Hepatocyte (in vitro differentiated cells): ENCODE measurements around the gene SPATA6L. TPM values are rescaled to one million over a fixed set of nuclear protein-coding genes. Genes with fewer than 3 reads are reported as not detected.

ENCODE experiments used
- DNase-seq: peaks from one replicate; pipeline ENCODE4 v3.0.0-alpha.2; 2016; ENCODE audit warnings: low spot score
- H2AFZ ChIP-seq: fragments of 200-600 bp; sonication (generic); 2 replicates; pipeline ENCODE4 v1.6.0; 2016; ENCODE audit warnings: antibody characterized with exemption, mild to moderate bottlenecking
- H3K27ac ChIP-seq: fragments of 200-600 bp; sonication (generic); 2 replicates; pipeline ENCODE4 v1.5.1; 2016; ENCODE audit warnings: mild to moderate bottlenecking
- H3K27me3 ChIP-seq: fragments of 200-600 bp; sonication (generic); 2 replicates; pipeline ENCODE4 v1.6.1; 2016
- H3K36me3 ChIP-seq: fragments of 200-600 bp; sonication (generic); replicated peaks from 2 replicates; pipeline ENCODE4 v1.5.1; 2016; ENCODE audit warnings: low read depth; ENCODE audit not compliant: insufficient read depth
- H3K4me1 ChIP-seq: fragments of 200-600 bp; sonication (generic); 2 replicates; pipeline ENCODE4 v1.5.1; 2016; ENCODE audit warnings: mild to moderate bottlenecking, moderate library complexity; ENCODE audit not compliant: insufficient read depth
- H3K4me2 ChIP-seq: fragments of 200-600 bp; sonication (generic); 2 replicates; pipeline ENCODE4 v1.6.0; 2016
- H3K4me3 ChIP-seq: fragments of 200-600 bp; sonication (generic); 2 replicates; pipeline ENCODE4 v1.5.1; 2016; ENCODE audit warnings: mild to moderate bottlenecking
- H3K79me2 ChIP-seq: fragments of 200-600 bp; sonication (generic); 2 replicates; pipeline ENCODE4 v1.6.0; 2017; ENCODE audit warnings: mild to moderate bottlenecking
- H3K9me2 ChIP-seq: fragments of 200-600 bp; sonication (generic); replicated peaks from 2 replicates; pipeline ENCODE4 v1.6.0; 2017; ENCODE audit warnings: mild to moderate bottlenecking; ENCODE audit not compliant: insufficient read depth
- H3K9me3 ChIP-seq: fragments of 200-600 bp; sonication (generic); 2 replicates; pipeline ENCODE4 v1.5.1; 2016; ENCODE audit warnings: low read depth, mild to moderate bottlenecking
- H4K20me1 ChIP-seq: fragments of 200-600 bp; sonication (generic); 2 replicates; pipeline ENCODE4 v1.6.0; 2016; ENCODE audit warnings: mild to moderate bottlenecking; ENCODE audit not compliant: insufficient read depth, poor library complexity, severe bottlenecking
- CTCF ChIP-seq: fragments of 200-600 bp; sonication (generic); IDR thresholded peaks from 2 replicates; pipeline ENCODE4 v1.5.1; 2016; ENCODE audit warnings: antibody characterized with exemption, mild to moderate bottlenecking; ENCODE audit not compliant: poor library complexity
- EZH2 ChIP-seq: fragments of 200-600 bp; sonication (generic); IDR thresholded peaks from 2 replicates; pipeline ENCODE4 v1.6.1; 2016; ENCODE audit warnings: antibody characterized with exemption, mild to moderate bottlenecking, borderline replicate concordance
- EZH2phosphoT487 ChIP-seq: fragments of 200-600 bp; sonication (generic); IDR thresholded peaks from one replicate; pipeline ENCODE4 v1.6.1; 2018; ENCODE audit warnings: antibody characterized with exemption, mild to moderate bottlenecking, low read depth, moderate library complexity; ENCODE audit not compliant: unreplicated experiment, severe bottlenecking
- WGBS: methylation state at CpG from one replicate; pipeline ENCODE4 v1.1.6; 2016; ENCODE audit warnings: low lambda C conversion rate; ENCODE audit errors: missing lambda C conversion rate; 5-methylcytosine and 5-hydroxymethylcytosine counted together
- polyA plus RNA-seq: library from polyadenylated mRNA; unstranded; fragments of >200 nt; fragmentation: Nextera tagmentation; extraction: Ambion mirVana; gene quantifications from 2 replicates; pipeline ENCODE4 v1.2.1, GENCODE V29; 2016
- total RNA-seq: library from RNA; depleted of rRNA; stranded (reverse); fragments of >200 nt; gene quantifications from 2 replicates; pipeline ENCODE4 v1.2.3, GENCODE V29; 2014

SPATA6L gene
- total and polyA plus RNA-seq, 2 experiments from 2014 or later: 2.0 to 2.5 TPM

- Histone ChIP-seq H3K4me1 (no peaks in the 10 kb centered on the region), H4K20me1 (no peaks in the 10 kb centered on the region), H3K4me2 (no peak overlapping the region), H2AFZ (no peak overlapping the region), H3K79me2 (no peaks in the 10 kb centered on the region), H3K9me2 (no peaks in the 10 kb centered on the region), H3K27me3 (no peaks in the 10 kb centered on the region), H3K9me3 (no peaks in the 10 kb centered on the region), H3K36me3 (no peaks in the 10 kb centered on the region), H3K27ac (no peak overlapping the region), H3K4me3 (no peak overlapping the region)
- TF ChIP-seq EZH2phosphoT487 (no peak), CTCF (no peak), EZH2 (no peak)
- no peak for DNase-seq
- 92% methylated on average over 8 of the region's 8 CpGs for WGBS
Measured at GRCh38 chr9:4567601-4568000, 98.7 kb downstream of the SPATA6L start.

GRCh38 chr9:4566806-4567205 is 99.5 kb downstream of the SPATA6L start:
- Histone ChIP-seq H3K4me2 (no peak overlapping the region), H3K4me3 (no peak overlapping the region), H3K36me3 (no peaks in the 10 kb centered on the region), H3K9me3 (no peaks in the 10 kb centered on the region), H3K9me2 (no peaks in the 10 kb centered on the region), H3K79me2 (no peaks in the 10 kb centered on the region), H2AFZ (no peak overlapping the region), H3K4me1 (no peaks in the 10 kb centered on the region), H3K27ac (no peak overlapping the region), H3K27me3 (no peaks in the 10 kb centered on the region), H4K20me1 (no peaks in the 10 kb centered on the region)
- no peak for DNase-seq
- TF ChIP-seq EZH2phosphoT487: no peak
- TF ChIP-seq EZH2: no peak
- no peak for TF ChIP-seq CTCF
- 95% methylated on average over 2 of the region's 2 CpGs for WGBS

- no peaks in the 10 kb centered on the region for H3K4me1 ChIP-seq
- no peak overlapping the region for H2AFZ ChIP-seq
- no peaks in the 10 kb centered on the region for H4K20me1 ChIP-seq
- no peaks in the 10 kb centered on the region for H3K36me3 ChIP-seq
- H3K4me3 ChIP-seq: no peak overlapping the region
- H3K27ac ChIP-seq: no peak overlapping the region
- H3K27me3 ChIP-seq: no peaks in the 10 kb centered on the region
- H3K9me2 ChIP-seq: no peaks in the 10 kb centered on the region
- TF ChIP-seq CTCF (no peak), EZH2phosphoT487 (no peak), EZH2 (no peak)
- H3K4me2 ChIP-seq: no peak overlapping the region
- no peaks in the 10 kb centered on the region for H3K9me3 ChIP-seq
- WGBS: 100% methylated on average over 2 of the region's 2 CpGs
- no peak for DNase-seq
- no peaks in the 10 kb centered on the region for H3K79me2 ChIP-seq
Measured at GRCh38 chr9:4563105-4563504, 103.2 kb downstream of the SPATA6L start.
